H9 (cell line): Measurements from ENCODE around the gene ARID1B. TPM values are rescaled to one million over a fixed set of nuclear protein-coding genes. Genes with fewer than 3 reads are reported as not detected.

Experiments used
- DNase-seq: peaks from one replicate; pipeline ENCODE4 v3.0.0-alpha.2; 2017
- H2AFZ ChIP-seq: one replicate; pipeline ENCODE4 v1.6.1; 2013; ENCODE audit warnings: mild to moderate bottlenecking, low read length, control low read depth, moderate library complexity
- H2AK5ac ChIP-seq: 2 replicates; pipeline ENCODE4 v1.6.1; 2013; ENCODE audit warnings: low read length, control low read depth, mixed read lengths; ENCODE audit not compliant: insufficient read length
- H2BK120ac ChIP-seq: one replicate; pipeline ENCODE4 v1.6.1; 2013; ENCODE audit warnings: low read depth, mild to moderate bottlenecking, low read length, control low read depth, inconsistent platforms; ENCODE audit not compliant: poor library complexity, severe bottlenecking
- H2BK12ac ChIP-seq: 2 replicates; pipeline ENCODE4 v1.6.1; 2013; ENCODE audit warnings: low read length, control low read depth, mixed read lengths, low read depth; ENCODE audit not compliant: insufficient read length
- H2BK15ac ChIP-seq: 2 replicates; pipeline ENCODE4 v1.6.1; 2013; ENCODE audit warnings: low read depth, low read length, control low read depth
- H2BK20ac ChIP-seq: one replicate; pipeline ENCODE4 v1.6.1; 2013; ENCODE audit warnings: low read depth, mild to moderate bottlenecking, low read length, control low read depth, inconsistent platforms; ENCODE audit not compliant: poor library complexity, severe bottlenecking
- H2BK5ac ChIP-seq: 2 replicates; pipeline ENCODE4 v1.6.1; 2013; ENCODE audit warnings: low read length, control low read depth, mixed read lengths; ENCODE audit not compliant: insufficient read length
- H3K14ac ChIP-seq: 2 replicates; pipeline ENCODE4 v1.6.1; 2013; ENCODE audit warnings: low read length, control low read depth; ENCODE audit not compliant: insufficient read depth
- H3K18ac ChIP-seq: 2 replicates; pipeline ENCODE4 v1.6.1; 2013; ENCODE audit warnings: low read depth, mild to moderate bottlenecking, mixed read lengths, low read length, control low read depth; ENCODE audit not compliant: insufficient read length
- H3K23ac ChIP-seq: 2 replicates; pipeline ENCODE4 v1.6.1; 2013; ENCODE audit warnings: low read length, control low read depth, mixed read lengths, low read depth; ENCODE audit not compliant: insufficient read length
- H3K23me2 ChIP-seq: 2 replicates; pipeline ENCODE4 v1.6.1; 2013; ENCODE audit warnings: low read depth, mild to moderate bottlenecking, mixed read lengths, low read length, control low read depth; ENCODE audit not compliant: insufficient read length, poor library complexity, severe bottlenecking
- H3K27ac ChIP-seq: 2 replicates; pipeline ENCODE4 v1.5.1; 2013; ENCODE audit warnings: low read length, control low read depth, mixed read lengths, low read depth; ENCODE audit not compliant: insufficient read length
- H3K27me3 ChIP-seq: 2 replicates; pipeline ENCODE4 v1.6.1; 2013; ENCODE audit warnings: low read length, control low read depth, inconsistent platforms; ENCODE audit not compliant: insufficient read depth
- H3K4ac ChIP-seq: 2 replicates; pipeline ENCODE4 v1.6.1; 2013; ENCODE audit warnings: low read depth, mild to moderate bottlenecking, control low read depth, inconsistent platforms, low read length, moderate library complexity
- H3K4me1 ChIP-seq: 2 replicates; pipeline ENCODE4 v1.6.1; 2013; ENCODE audit warnings: low read length, control low read depth, inconsistent platforms; ENCODE audit not compliant: insufficient read depth
- H3K4me2 ChIP-seq: 2 replicates; pipeline ENCODE4 v1.6.1; 2013; ENCODE audit warnings: low read length, control low read depth, mixed read lengths; ENCODE audit not compliant: insufficient read length, insufficient read depth
- H3K56ac ChIP-seq: 2 replicates; pipeline ENCODE4 v1.6.1; 2013; ENCODE audit warnings: low read depth, mild to moderate bottlenecking, mixed read lengths, low read length, control low read depth; ENCODE audit not compliant: insufficient read length
- H3K79me1 ChIP-seq: 2 replicates; pipeline ENCODE4 v1.6.1; 2013; ENCODE audit warnings: low read depth, mild to moderate bottlenecking, moderate library complexity, low read length, control low read depth, inconsistent platforms; ENCODE audit not compliant: insufficient read depth, poor library complexity, severe bottlenecking
- H3K79me2 ChIP-seq: 2 replicates; pipeline ENCODE4 v1.6.1; 2013; ENCODE audit warnings: low read length, control low read depth, inconsistent platforms; ENCODE audit not compliant: insufficient read depth
- H3K9ac ChIP-seq: 2 replicates; pipeline ENCODE4 v1.6.1; 2013; ENCODE audit warnings: low read length, control low read depth, mixed read lengths; ENCODE audit not compliant: insufficient read length; ENCODE audit errors: extremely low read depth
- H3K9me3 ChIP-seq: one replicate; pipeline ENCODE4 v1.6.1; 2013; ENCODE audit warnings: low read depth, low read length, inconsistent platforms; ENCODE audit not compliant: control insufficient read depth
- H3T11ph ChIP-seq: one replicate; pipeline ENCODE4 v1.6.1; 2013; ENCODE audit warnings: mild to moderate bottlenecking, low read length, control low read depth, inconsistent platforms
- H4K20me1 ChIP-seq: one replicate; pipeline ENCODE4 v1.6.1; 2013; ENCODE audit not compliant: control insufficient read depth, insufficient read length, insufficient read depth
- H4K5ac ChIP-seq: 2 replicates; pipeline ENCODE4 v1.6.1; 2013; ENCODE audit warnings: low read depth, mild to moderate bottlenecking, mixed read lengths, low read length, control low read depth; ENCODE audit not compliant: insufficient read length
- H4K8ac ChIP-seq: replicated peaks from 2 replicates; pipeline ENCODE4 v1.6.1; 2013; ENCODE audit warnings: low read length, control low read depth, mixed read lengths, low read depth; ENCODE audit not compliant: insufficient read length
- H4K91ac ChIP-seq: 2 replicates; pipeline ENCODE4 v1.6.1; 2013; ENCODE audit warnings: low read depth, mild to moderate bottlenecking, moderate library complexity, mixed read lengths, low read length, control low read depth; ENCODE audit not compliant: insufficient read length
- H3K27ac Mint-ChIP-seq, 3 experiments: 2 replicates in 2 of 3; 3 replicates in 1 of 3; pipeline ENCODE4 v1.8.0; 2020 to 2021; ENCODE audit warnings: mixed read lengths in 3 of 3, mild to moderate bottlenecking in 1 of 3, moderate library complexity in 1 of 3
- H3K27me3 Mint-ChIP-seq: 2 replicates; pipeline ENCODE4 v1.8.0; 2021; ENCODE audit warnings: low read depth, mild to moderate bottlenecking, moderate library complexity, mixed read lengths
- H3K36me3 Mint-ChIP-seq, 3 experiments: 2 replicates in 2 of 3; 3 replicates in 1 of 3; pipeline ENCODE4 v1.8.0; 2020 to 2021; ENCODE audit warnings: low read depth in 3 of 3, mixed read lengths in 3 of 3; ENCODE audit not compliant: insufficient read depth in 1 of 3
- H3K4me1 Mint-ChIP-seq, 2 experiments: 2 replicates each; pipeline ENCODE4 v1.8.0; 2020; ENCODE audit warnings: mixed read lengths in 2 of 2
- H3K4me3 Mint-ChIP-seq, 2 experiments: 2 replicates in 1 of 2; 3 replicates in 1 of 2; pipeline ENCODE4 v1.8.0; 2020 to 2021; ENCODE audit warnings: mild to moderate bottlenecking in 2 of 2, mixed read lengths in 2 of 2, moderate library complexity in 1 of 2
- H3K9me3 Mint-ChIP-seq, 2 experiments: 2 replicates in 1 of 2; 3 replicates in 1 of 2; pipeline ENCODE4 v1.8.0; 2020; ENCODE audit warnings: mild to moderate bottlenecking in 2 of 2, mixed read lengths in 2 of 2, moderate library complexity in 1 of 2
- CTCF ChIP-seq: fragments of 200-600 bp; sonication (generic); conservative IDR thresholded peaks from 3 replicates; pipeline ENCODE4 v1.8.0; 2021; ENCODE audit warnings: antibody characterized with exemption, mild to moderate bottlenecking
- WGBS: extraction: QIAGEN DNeasy Blood & Tissue Kit; methylation state at CpG from one replicate; pipeline ENCODE4 v1.1.7; 2013; ENCODE audit warnings: missing lambda C conversion rate, low lambda C conversion rate, mixed read lengths; ENCODE audit not compliant: insufficient read length; ENCODE audit errors: extremely low coverage; 5-methylcytosine and 5-hydroxymethylcytosine counted together
- microRNA-seq: library from miRNA; unstranded; fragments of <30 nt; microRNA quantifications from one replicate; pipeline ENCODE4, GENCODE V29; 2020; ENCODE audit warnings: borderline microRNAs expressed
- total RNA-seq: library from RNA; stranded (reverse); gene quantifications from 2 replicates; pipeline ENCODE4 v1.2.1, GENCODE V29; 2021

The ARID1B gene
- total RNA-seq, 1 experiment from 2014 or later = 88.2 TPM

GRCh38 chr6:157259443-157259842 lies 482.3 kb downstream of the ARID1B start:
- H3K27me3 ChIP-seq = no peaks in the 10 kb centered on the region
- H3K36me3 Mint-ChIP-seq = no peaks in the 10 kb centered on the region
- no peak for DNase-seq
- H2AK5ac ChIP-seq = no peak overlapping the region
- H3K14ac ChIP-seq = no peak overlapping the region
- no peak overlapping the region for H3K27ac Mint-ChIP-seq
- no peaks in the 10 kb centered on the region for H3K79me1 ChIP-seq
- H4K8ac ChIP-seq = no peak overlapping the region
- H2AFZ ChIP-seq = no peak overlapping the region
- H4K91ac ChIP-seq = no peak overlapping the region
- no peaks in the 10 kb centered on the region for H3K4me1 Mint-ChIP-seq
- no peak overlapping the region for H2BK5ac ChIP-seq
- H3K23ac ChIP-seq = no peak overlapping the region
- no peak overlapping the region for H3K4me3 Mint-ChIP-seq
- H3T11ph ChIP-seq = no peak overlapping the region
- H3K23me2 ChIP-seq = no peaks in the 10 kb centered on the region
- H3K18ac ChIP-seq = no peak overlapping the region
- no peak overlapping the region for H3K4ac ChIP-seq
- no peaks in the 10 kb centered on the region for H4K20me1 ChIP-seq
- H3K79me2 ChIP-seq = no peaks in the 10 kb centered on the region
- H3K9me3 ChIP-seq = no peaks in the 10 kb centered on the region
- no peak overlapping the region for H2BK15ac ChIP-seq
- H2BK12ac ChIP-seq = no peak overlapping the region
- H3K9me3 Mint-ChIP-seq = no peaks in the 10 kb centered on the region; a peak in 1 of 5 replicates
- H3K27ac ChIP-seq = no peak overlapping the region
- no peak overlapping the region for H2BK120ac ChIP-seq
- WGBS = no CpG with 5 or more reads among the region's 9 CpGs
- no peak overlapping the region for H3K9ac ChIP-seq
- no peak for TF ChIP-seq CTCF
- H3K27me3 Mint-ChIP-seq = peaks cover 12% of the 10 kb centered on the region
- H3K4me2 ChIP-seq = no peak overlapping the region
- no peak overlapping the region for H2BK20ac ChIP-seq
- H3K56ac ChIP-seq = no peak overlapping the region
- H4K5ac ChIP-seq = no peak overlapping the region
- no peaks in the 10 kb centered on the region for H3K4me1 ChIP-seq

Small RNA genes within 50 kb of the gene (microRNA-seq; reads per million reads assigned to microRNA genes)
- not detected for gene MIR4466
